H7 (cell line): Measurements from ENCODE around the gene ANP32B. TPM values are rescaled to one million over a fixed set of nuclear protein-coding genes. Genes with fewer than 3 reads are reported as not detected.

Experiments used
- total RNA-seq: library from RNA; depleted of rRNA; stranded (reverse); fragments of >200 nt; shearing (Covaris generic); gene quantifications from 2 replicates; pipeline ENCODE4 v1.2.3, GENCODE V29; 2014; rRNA removed

The ANP32B gene
- total RNA-seq, 1 experiment from 2014 or later: 6.7 TPM

Other genes with a start within 250 kb of the ANP32B start
- gene FOXE1, start 130.1 kb upstream of the ANP32B start, total RNA-seq: 0.07 and 0.14 TPM in 2 replicates
- 4.3 and 5.9 TPM in 2 replicates for gene TRMO, start 60.8 kb upstream of the ANP32B start, total RNA-seq
- gene HEMGN, start 45.2 kb upstream of the ANP32B start, total RNA-seq: not detected in 2 replicates
- 67.0 and 68.9 TPM in 2 replicates for gene NANS, start 73.4 kb downstream of the ANP32B start, total RNA-seq
- 3.7 and 3.8 TPM in 2 replicates for gene TRIM14, start 135.9 kb downstream of the ANP32B start, total RNA-seq
- 30.5 and 32.1 TPM in 2 replicates for gene CORO2A, start 209.3 kb downstream of the ANP32B start, total RNA-seq